Subcutaneous adipose tissue (tissue), 4 donors: Measurements from ENCODE around the gene EME1. TPM values are rescaled to one million over a fixed set of nuclear protein-coding genes. Genes with fewer than 3 reads are reported as not detected.

ENCODE experiments used
- total RNA-seq, 4 donors: library from RNA; depleted of rRNA; stranded (reverse); fragments of >200 nt; gene quantifications; one replicate each; pipeline ENCODE4 v1.1.0, GENCODE V29; 2016
- TF ChIP-seq, protein P1 (sequence below): fragments of 450-650 bp; IDR thresholded peaks from one replicate; pipeline ENCODE4 v1.5.1; 2016; ENCODE audit warnings: low read depth, mild to moderate bottlenecking, control low read depth, antibody characterized with exemption, moderate library complexity

The EME1 gene
- total RNA-seq, 4 donors from 2014 or later = 0.88 to 1.3 (median 1.2) TPM; not detected in 1

DNA sequence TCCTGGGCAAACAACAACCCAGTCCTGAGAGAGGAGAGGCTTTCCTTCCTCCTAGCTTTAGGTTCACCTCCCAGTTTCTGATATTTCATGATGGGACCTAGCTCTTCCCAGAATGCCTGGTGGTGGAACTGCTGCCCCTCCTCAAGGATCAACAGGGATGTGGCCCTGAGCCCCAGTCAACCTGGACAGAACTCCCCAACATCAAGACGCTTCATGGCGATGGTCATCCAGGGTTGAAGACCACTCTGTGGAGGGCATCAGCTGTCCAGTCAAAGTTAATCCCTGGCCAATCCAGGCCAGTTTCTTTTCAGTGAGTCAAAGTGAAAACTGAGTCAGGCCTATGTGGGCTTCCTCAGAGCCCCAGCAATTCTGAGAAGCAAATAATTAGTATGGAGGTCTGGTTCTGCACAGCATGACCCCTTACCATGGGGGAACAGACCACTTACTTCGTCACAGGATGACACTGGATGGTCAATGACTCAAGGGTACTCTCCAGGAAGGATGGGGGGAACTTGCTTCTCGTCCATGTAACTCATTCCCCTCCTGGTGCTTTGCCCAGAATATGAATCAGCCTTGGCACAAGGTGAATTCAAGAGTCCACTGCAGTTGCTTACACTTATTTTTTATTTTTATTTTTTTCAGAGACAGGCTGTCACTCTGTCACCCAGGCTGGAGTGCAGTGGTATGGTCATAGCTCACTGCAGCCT is 41.8 kb upstream of the EME1 start:
- TF ChIP-seq, protein P1, sequence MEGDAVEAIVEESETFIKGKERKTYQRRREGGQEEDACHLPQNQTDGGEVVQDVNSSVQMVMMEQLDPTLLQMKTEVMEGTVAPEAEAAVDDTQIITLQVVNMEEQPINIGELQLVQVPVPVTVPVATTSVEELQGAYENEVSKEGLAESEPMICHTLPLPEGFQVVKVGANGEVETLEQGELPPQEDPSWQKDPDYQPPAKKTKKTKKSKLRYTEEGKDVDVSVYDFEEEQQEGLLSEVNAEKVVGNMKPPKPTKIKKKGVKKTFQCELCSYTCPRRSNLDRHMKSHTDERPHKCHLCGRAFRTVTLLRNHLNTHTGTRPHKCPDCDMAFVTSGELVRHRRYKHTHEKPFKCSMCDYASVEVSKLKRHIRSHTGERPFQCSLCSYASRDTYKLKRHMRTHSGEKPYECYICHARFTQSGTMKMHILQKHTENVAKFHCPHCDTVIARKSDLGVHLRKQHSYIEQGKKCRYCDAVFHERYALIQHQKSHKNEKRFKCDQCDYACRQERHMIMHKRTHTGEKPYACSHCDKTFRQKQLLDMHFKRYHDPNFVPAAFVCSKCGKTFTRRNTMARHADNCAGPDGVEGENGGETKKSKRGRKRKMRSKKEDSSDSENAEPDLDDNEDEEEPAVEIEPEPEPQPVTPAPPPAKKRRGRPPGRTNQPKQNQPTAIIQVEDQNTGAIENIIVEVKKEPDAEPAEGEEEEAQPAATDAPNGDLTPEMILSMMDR = no peak

DNA sequence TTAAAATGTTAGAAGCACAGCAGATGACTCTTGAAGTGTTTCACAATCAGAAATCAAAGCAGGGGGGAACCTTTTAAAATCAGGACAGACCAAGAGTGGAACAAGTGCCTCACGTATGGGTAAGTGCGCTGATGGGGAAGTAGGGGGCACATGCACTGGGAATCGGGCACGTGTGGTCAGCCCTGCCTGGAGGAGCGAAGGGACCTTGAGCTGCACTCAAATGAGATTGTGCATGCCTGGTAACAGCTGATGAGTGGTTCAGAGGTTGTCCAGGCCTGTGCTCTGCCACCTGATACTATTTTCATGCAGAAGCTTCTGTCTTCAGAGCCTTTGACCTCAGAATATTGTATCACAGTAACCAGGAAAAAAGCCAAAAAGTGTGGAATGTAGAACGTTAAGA is 40.8 kb upstream of the EME1 start:
- TF ChIP-seq, protein P1 = no peak

DNA sequence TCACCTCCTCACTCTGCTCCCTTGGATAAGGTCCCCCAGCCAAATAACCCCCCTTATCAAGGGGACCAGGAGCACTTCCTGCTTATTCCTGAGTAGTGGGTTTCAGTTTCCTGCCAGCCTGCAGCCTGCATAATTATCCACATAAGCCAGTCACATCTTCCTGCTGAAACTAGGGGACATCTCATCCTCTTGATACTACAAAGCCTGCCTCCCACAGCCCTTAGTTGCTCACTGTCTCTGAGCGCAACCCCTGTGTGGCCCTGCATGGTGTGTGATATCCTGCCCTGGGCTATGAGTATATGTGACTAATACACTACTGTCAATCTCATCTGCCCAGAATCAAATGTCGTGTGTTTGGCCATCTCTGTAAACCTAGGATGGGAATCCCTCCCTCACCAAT is 35.1 kb upstream of the EME1 start:
- TF ChIP-seq, protein P1 = no peak

DNA sequence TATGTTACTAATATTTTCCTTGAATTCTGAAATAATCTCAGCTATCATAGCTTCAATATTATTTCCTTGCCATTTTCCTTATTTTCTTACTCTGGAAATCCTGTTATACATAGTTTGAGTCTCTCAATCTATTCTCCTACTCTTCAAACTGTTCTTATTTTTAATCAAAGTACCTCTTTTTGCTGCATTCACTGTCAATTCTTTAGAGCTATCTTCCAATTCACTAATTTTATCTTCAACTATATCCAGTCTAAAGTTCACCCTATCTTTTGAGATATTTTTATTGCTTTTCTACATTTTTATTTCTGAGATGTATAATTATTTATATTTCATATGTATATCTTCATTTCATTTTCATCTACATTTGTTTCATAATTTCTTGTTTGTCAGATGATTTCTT is 34.4 kb upstream of the EME1 start:
- TF ChIP-seq, protein P1 = no peak

DNA sequence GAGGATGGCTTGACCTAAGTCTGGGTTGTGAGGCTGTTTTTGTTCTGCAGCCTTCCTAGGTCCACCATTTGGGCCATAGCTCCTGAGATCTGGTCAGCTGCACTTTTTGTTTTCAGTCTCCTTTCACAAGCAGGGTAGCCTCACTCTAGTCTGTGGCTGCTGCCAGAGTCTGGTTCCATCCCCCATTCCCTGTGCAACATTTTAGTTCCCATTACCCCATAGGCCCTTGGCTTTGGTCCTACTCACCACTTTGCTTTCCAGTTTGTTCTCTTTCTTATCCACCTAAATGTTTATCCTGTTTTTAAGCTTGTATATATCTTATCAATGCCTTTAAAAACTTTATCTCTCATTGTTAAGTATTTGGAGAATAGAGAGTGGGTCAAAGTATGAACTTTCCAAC is 33.6 kb upstream of the EME1 start:
- TF ChIP-seq, protein P1 = no peak

DNA sequence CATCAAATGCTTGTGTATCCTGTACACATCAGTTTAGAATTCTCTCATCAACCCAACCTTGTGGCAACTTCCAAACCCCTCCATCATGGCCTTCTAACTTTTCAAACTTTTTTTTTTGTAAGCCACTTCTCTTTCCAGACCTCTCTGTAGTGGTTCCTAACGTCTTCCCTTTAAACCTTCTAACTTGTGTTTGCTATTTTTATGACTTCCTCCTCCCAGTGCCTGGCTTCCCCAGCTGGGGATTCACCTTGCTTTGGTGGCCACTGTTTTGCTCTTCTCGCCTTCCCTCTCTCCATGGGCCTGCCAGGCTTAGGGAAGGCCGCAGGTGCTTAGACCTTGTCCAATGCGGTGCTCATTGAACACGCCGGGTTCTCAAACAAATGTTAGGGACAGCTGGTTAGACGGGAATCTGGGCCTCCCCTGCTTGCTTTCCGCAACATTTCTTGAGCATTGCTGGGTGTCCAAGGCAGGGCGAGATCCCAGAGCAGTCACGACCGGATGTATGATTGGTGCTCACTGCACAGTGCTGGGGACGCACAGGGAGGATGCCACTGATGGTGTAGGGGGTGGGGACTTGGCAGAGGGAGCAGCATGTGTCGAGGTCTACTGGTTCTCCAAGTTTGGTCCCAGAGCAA is 28.2 kb upstream of the EME1 start:
- TF ChIP-seq, protein P1 = no peak

DNA sequence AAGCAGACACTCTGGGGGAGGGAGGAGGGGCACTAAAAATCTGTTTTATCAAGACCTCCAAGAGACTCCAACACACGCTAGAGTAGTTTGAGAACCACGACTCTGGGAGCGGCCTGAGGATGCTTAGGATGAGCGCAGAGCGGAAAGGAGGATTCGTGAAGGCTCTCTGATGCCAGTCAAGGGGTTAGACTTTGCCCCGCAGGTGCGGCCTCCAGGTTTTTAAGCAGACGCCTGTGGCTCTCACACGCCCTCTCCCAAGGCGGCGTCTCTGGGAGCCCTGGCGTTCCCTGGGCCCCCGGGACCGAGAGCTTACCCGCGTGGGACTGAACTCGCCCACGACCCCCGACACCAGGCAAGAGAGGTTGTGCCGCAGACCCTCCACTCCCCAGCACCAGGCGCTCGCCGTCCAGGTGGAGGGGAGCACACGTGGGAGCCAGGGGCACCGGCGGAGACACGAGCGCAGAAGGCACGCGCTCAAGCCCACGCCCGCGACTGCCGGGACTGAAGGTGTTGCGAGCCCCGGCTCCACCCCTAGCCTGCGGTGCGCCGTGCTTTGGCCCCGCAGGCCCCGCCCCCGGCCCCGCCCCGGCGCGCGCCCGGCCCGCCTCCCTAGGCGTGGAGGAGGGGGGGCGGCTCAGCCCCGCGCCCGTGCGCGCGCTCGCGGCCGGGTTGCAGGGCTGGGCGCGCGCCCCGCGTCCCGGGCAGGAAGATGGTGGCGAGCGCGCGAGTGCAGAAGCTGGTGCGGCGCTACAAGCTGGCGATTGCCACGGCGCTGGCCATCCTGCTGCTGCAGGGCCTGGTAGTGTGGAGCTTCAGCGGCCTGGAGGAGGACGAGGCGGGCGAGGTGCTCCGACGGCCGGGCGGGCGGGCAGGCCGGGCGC is 27.4 kb upstream of the EME1 start, which contains the start of gene XYLT2:
Gene XYLT2 (plus strand): TSS at position 695 of the 881 bp plus-strand sequence. CDS start 15 bp downstream, at position 710.
- TF ChIP-seq, protein P1 = no peak
